CD4-positive, alpha-beta T cell treated with Interleukin-4 for 4 hours (primary cell): ENCODE data around the gene PTGIS.

Experiments
- DNase-seq: peaks from one replicate; pipeline ENCODE4 v3.0.0-alpha.2; 2020

The PTGIS gene

GRCh38 chr20:49461894-49462620 lies 105.9 kb downstream of the PTGIS start:
- no peak for DNase-seq

- no peak for DNase-seq
Measured at GRCh38 chr20:49460916-49461315, 107.0 kb downstream of the PTGIS start.

GRCh38 chr20:49460131-49460530 lies 107.8 kb downstream of the PTGIS start:
- no peak for DNase-seq

- DNase-seq, result no peak
Measured at GRCh38 chr20:49459684-49460083, 108.3 kb downstream of the PTGIS start.

GRCh38 chr20:49457444-49457843 lies 110.5 kb downstream of the PTGIS start:
- no peak for DNase-seq

- DNase-seq, result no peak
Measured at GRCh38 chr20:49456646-49457045, 111.3 kb downstream of the PTGIS start.

- DNase-seq, result no peak
Measured at GRCh38 chr20:49455691-49456090, 112.2 kb downstream of the PTGIS start.
